Progenitor cell of endocrine pancreas (in vitro differentiated cells): ENCODE data around the gene FREY1. TPM values are rescaled to one million over a fixed set of nuclear protein-coding genes. Genes with fewer than 3 reads are reported as not detected.
A peak's percentile ranks its signal among the peaks of the same experiment; 100 is the strongest.

Experiments used
- DNase-seq: peaks from one replicate; pipeline ENCODE4 v3.0.0; 2021; ENCODE audit warnings: low spot score; ENCODE audit not compliant: unreplicated experiment
- H3K27ac Mint-ChIP-seq: 2 replicates; pipeline ENCODE4 v1.8.0; 2021; ENCODE audit warnings: mild to moderate bottlenecking, moderate library complexity, mixed read lengths
- H3K27me3 Mint-ChIP-seq: 2 replicates; pipeline ENCODE4 v1.8.0; 2021; ENCODE audit warnings: mixed read lengths
- H3K36me3 Mint-ChIP-seq: 2 replicates; pipeline ENCODE4 v1.8.0; 2022; ENCODE audit warnings: mixed read lengths; ENCODE audit not compliant: insufficient read depth
- H3K4me1 Mint-ChIP-seq: 2 replicates; pipeline ENCODE4 v1.8.0; 2021; ENCODE audit warnings: low read depth, mixed read lengths
- H3K4me3 Mint-ChIP-seq: 2 replicates; pipeline ENCODE4 v1.8.0; 2021; ENCODE audit warnings: low read depth, mild to moderate bottlenecking, moderate library complexity, mixed read lengths
- H3K9me3 Mint-ChIP-seq: 2 replicates; pipeline ENCODE4 v1.8.0; 2021; ENCODE audit warnings: low read depth, mixed read lengths
- CTCF ChIP-seq: fragments of 200-600 bp; sonication (generic); IDR thresholded peaks from one replicate; pipeline ENCODE4 v1.5.0; 2021; ENCODE audit warnings: antibody characterized with exemption, mild to moderate bottlenecking; ENCODE audit not compliant: unreplicated experiment
- total RNA-seq: library from RNA; stranded (reverse); gene quantifications from 2 replicates; pipeline ENCODE4 v1.2.1, GENCODE V29; 2021

Gene FREY1
- total RNA-seq, 1 donor from 2014 or later, result 3.7 TPM

DNA sequence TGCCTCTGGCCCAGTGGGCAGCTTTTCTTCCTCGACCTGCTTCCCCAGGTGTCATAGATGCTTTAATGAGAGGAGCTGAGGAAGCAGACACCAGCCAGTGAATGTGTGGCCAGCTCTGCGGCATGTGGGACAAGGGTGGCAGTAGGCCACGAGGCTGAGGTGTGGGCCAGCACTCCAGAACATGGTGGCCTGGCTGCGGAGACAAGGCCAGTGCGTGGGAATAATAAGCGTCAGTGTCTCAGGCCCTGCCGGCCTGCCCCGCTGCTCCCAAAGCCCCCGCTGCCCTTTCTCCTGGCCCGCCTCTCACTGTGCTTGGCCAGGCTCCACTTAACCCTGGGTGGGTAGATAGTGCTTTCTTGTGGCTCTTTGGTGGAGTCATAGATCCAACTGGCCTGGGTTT lies 19.5 kb downstream of the FREY1 start:
- Mint-ChIP-seq H3K9me3 (no peaks in the 10 kb centered on the region), H3K4me3 (peak overlapping the region; percentile 38), H3K27ac (no peak overlapping the region), H3K27me3 (peaks cover 8% of the 10 kb centered on the region), H3K4me1 (peaks cover 5% of the 10 kb centered on the region), H3K36me3 (no peaks in the 10 kb centered on the region)
- no peak for TF ChIP-seq CTCF
- DNase-seq, result no peak

GRCh38 chr11:45886816-45887520 lies 20.1 kb downstream of the FREY1 start:
- DNase-seq, result no peak
- H3K9me3 Mint-ChIP-seq, result no peaks in the 10 kb centered on the region
- H3K27me3 Mint-ChIP-seq, result peaks cover 8% of the 10 kb centered on the region
- TF ChIP-seq CTCF, result no peak
- H3K4me1 Mint-ChIP-seq, result no peaks in the 10 kb centered on the region
- peak overlapping the region; percentile 66 for H3K4me3 Mint-ChIP-seq
- H3K27ac Mint-ChIP-seq, result no peak overlapping the region
- peaks cover 3% of the 10 kb centered on the region for H3K36me3 Mint-ChIP-seq

DNA sequence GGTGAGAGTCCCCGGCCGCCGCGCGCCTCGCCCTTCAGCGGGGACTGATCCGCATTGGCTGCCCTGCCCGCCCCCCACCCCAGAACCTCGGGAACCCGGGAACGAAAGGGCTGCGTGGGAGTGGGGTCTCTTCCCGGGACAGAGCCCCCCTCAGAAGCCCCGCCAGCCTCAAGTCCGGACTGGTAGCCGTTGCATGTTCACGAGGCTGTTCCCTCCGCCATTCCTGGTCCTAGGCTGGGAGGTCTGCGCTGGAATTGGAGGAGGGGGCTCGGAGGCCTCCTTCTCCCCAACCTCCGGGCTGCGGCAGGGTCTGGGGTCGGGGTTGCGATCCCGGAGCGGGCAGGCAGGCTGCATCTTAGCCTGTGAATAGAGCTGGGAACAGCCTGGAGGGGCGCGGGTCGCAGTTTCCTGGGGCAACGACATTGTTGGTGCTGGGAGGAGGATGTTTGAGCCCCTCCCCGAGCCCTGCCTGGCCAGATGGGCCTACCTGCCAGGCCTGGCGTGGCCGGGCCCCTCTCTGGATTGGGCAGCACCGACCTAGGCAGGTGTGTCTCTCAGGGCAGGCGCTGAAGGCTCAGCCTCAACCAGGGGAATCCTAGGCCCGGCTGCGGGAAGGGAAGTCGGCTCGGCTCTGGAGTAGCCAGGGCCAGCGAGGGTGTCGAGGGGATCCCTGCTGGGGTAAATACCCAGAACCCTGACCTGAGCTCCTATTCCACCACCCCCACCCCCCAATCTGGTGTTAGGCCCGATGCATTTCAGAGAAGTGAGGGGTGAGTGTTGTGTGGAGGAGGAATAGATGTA lies 20.9 kb downstream of the FREY1 start:
- H3K4me1 Mint-ChIP-seq, result no peaks in the 10 kb centered on the region
- H3K27ac Mint-ChIP-seq, result peak overlapping the region; percentile 33

GRCh38 chr11:45885274-45885920 lies 21.7 kb downstream of the FREY1 start, which contains the start of gene MAPK8IP1:
Gene MAPK8IP1, plus strand, starts transcription at chr11:45885651. Its CDS starts 170 bp downstream, at chr11:45885821.
- TF ChIP-seq CTCF, result no peak
- H3K4me3 Mint-ChIP-seq, result peak within 1 kb of the TSS; percentile 66
- H3K36me3 Mint-ChIP-seq, result peaks cover 4% of the 10 kb centered on the region
- H3K27ac Mint-ChIP-seq, result peak within 1 kb of the TSS; percentile 33
- peak; percentile 71 for DNase-seq
- peaks cover 8% of the 10 kb centered on the region for H3K27me3 Mint-ChIP-seq
- no peaks in the 10 kb centered on the region for H3K4me1 Mint-ChIP-seq
- no peaks in the 10 kb centered on the region for H3K9me3 Mint-ChIP-seq

More for the DNA sequence above, 20.9 kb downstream of the FREY1 start:
- Mint-ChIP-seq H3K36me3 (peaks cover 3% of the 10 kb centered on the region), H3K4me3 (peak overlapping the region; percentile 66), H3K9me3 (no peaks in the 10 kb centered on the region), H3K27me3 (peaks cover 8% of the 10 kb centered on the region)
- DNase-seq, result no peak
- TF ChIP-seq CTCF, result no peak

DNA sequence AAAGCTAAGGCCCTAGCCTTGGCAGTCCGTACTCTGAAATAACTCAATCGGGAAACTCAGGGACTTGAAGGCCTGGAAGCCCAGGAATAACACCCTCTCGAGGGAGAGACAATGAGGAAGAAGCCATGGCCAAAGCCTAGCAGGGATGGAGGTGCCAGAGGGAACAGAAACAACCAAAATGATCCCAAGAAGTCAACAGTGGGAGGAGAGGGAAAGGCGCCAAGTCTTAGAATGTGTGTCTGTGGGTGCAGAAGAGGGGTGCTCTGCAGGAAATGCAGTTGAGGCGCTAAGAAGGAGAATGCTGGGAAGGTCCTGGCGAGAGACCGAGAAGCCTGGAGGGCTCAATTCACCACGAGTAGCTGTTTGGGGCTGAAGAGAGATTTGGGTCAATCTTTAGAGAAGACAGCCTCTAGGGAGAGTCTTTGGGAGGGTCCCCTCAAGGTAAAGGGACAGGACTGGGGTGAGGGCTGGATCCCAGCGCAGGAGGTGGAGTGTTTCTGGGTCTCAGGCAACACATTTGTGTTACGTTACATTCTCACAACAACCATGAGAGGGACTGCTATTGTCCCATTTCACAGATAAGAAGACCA lies 22.4 kb downstream of the FREY1 start:
- peaks cover 8% of the 10 kb centered on the region for H3K27me3 Mint-ChIP-seq
- H3K36me3 Mint-ChIP-seq, result peaks cover 6% of the 10 kb centered on the region
- H3K4me3 Mint-ChIP-seq, result peak overlapping the region; percentile 61
- H3K27ac Mint-ChIP-seq, result no peak overlapping the region
- TF ChIP-seq CTCF, result no peak
- H3K9me3 Mint-ChIP-seq, result no peaks in the 10 kb centered on the region
- no peaks in the 10 kb centered on the region for H3K4me1 Mint-ChIP-seq
- DNase-seq, result no peak
